ENCODE measurements around the gene C2orf15.
A peak's percentile ranks its signal among the peaks of the same experiment; 100 is the strongest.
"Not testable (repeated sequence)": the region's sequence is repeated elsewhere in the genome, so short reads cannot be mapped to it uniquely, and the experiment has no call there.

Gene C2orf15

GRCh38 chr2:99141110-99142108 is at the start of gene C2orf15:
TSS of gene C2orf15 (plus strand) at chr2:99141707. CDS start at chr2:99150559, 8,852 bp downstream.
- peak; percentile 95 to 98 for DNase-seq (ENCODE audit: low read depth in 2 of 2)

GRCh38 chr2:99096728-99097127 is 44.8 kb upstream of the C2orf15 start:
- DNase-seq (ENCODE audit: low read depth in 2 of 2) = no peak

GRCh38 chr2:99101697-99102096 is 39.8 kb upstream of the C2orf15 start:
- DNase-seq (ENCODE audit: low read depth in 2 of 2) = no peak

GRCh38 chr2:99104006-99104405 is 37.5 kb upstream of the C2orf15 start:
- DNase-seq (ENCODE audit: low read depth in 2 of 2) = no peak

- DNase-seq (ENCODE audit: low read depth in 2 of 2) = no peak
Observed at GRCh38 chr2:99106913-99107312, 34.6 kb upstream of the C2orf15 start.

- DNase-seq (ENCODE audit: low read depth in 2 of 2) = no peak
Observed at GRCh38 chr2:99111236-99111635, 30.3 kb upstream of the C2orf15 start.

- no peak for DNase-seq (ENCODE audit: low read depth in 2 of 2)
Observed at GRCh38 chr2:99111945-99112344, 29.6 kb upstream of the C2orf15 start.

- no peak for DNase-seq (ENCODE audit: low read depth in 2 of 2)
Observed at GRCh38 chr2:99112617-99113016, 28.9 kb upstream of the C2orf15 start.

- DNase-seq (ENCODE audit: low read depth in 2 of 2) = no peak
Observed at GRCh38 chr2:99127981-99128380, 13.5 kb upstream of the C2orf15 start.

- not testable (repeated sequence) for DNase-seq (ENCODE audit: low read depth in 2 of 2)
Observed at GRCh38 chr2:99135044-99135556, 6.4 kb upstream of the C2orf15 start.

GRCh38 chr2:99139003-99139402 is 2.5 kb upstream of the C2orf15 start:
- no peak for DNase-seq (ENCODE audit: low read depth in 2 of 2)

GRCh38 chr2:99140056-99140859 is 1.2 kb upstream of the C2orf15 start:
- DNase-seq (ENCODE audit: low read depth in 2 of 2) = no peak

GRCh38 chr2:99140860-99141109 is 722 bp upstream of the C2orf15 start:
- no peak for DNase-seq (ENCODE audit: low read depth in 2 of 2)

GRCh38 chr2:99150706-99151105 is 9.2 kb downstream of the C2orf15 start:
- no peak for DNase-seq (ENCODE audit: low read depth in 2 of 2)

- DNase-seq (ENCODE audit: low read depth in 2 of 2) = no peak
Observed at GRCh38 chr2:99152199-99152895, 10.8 kb downstream of the C2orf15 start.

GRCh38 chr2:99153921-99154604 is 12.6 kb downstream of the C2orf15 start:
- DNase-seq (ENCODE audit: low read depth in 2 of 2) = no peak

- peak; percentile 79 to 86 for DNase-seq (ENCODE audit: low read depth in 2 of 2)
Observed at GRCh38 chr2:99154643-99155536, 13.4 kb downstream of the C2orf15 start, which contains the start of the genes LIPT1 and TSGA10. TSS of gene LIPT1 (plus strand) at chr2:99154967. CDS start at chr2:99161958, 6,991 bp downstream. TSS of gene TSGA10 (minus strand) at chr2:99154942. CDS start at chr2:99109439, 45,503 bp downstream.

GRCh38 chr2:99156891-99157290 is 15.4 kb downstream of the C2orf15 start:
- DNase-seq (ENCODE audit: low read depth in 2 of 2) = no peak

- DNase-seq (ENCODE audit: low read depth in 2 of 2) = no peak
Observed at GRCh38 chr2:99158599-99158998, 17.1 kb downstream of the C2orf15 start.

- DNase-seq (ENCODE audit: low read depth in 2 of 2) = no peak
Observed at GRCh38 chr2:99159594-99159993, 18.1 kb downstream of the C2orf15 start.

All from activated CD4-positive, alpha-beta T cell treated with anti-CD3 and anti-CD28 coated beads for 24 hours (primary cell).